Measurements from ENCODE around the gene PRR33.

The PRR33 gene

GRCh38 chr11:1862588-1863351 is 28.9 kb downstream of the PRR33 start:
- no peak for DNase-seq (ENCODE audit: low read depth in 2 of 2)

- DNase-seq (ENCODE audit: low read depth in 2 of 2) = no peak
Measured at GRCh38 chr11:1861435-1862411, 30.0 kb downstream of the PRR33 start.

GRCh38 chr11:1860108-1860507 is 31.6 kb downstream of the PRR33 start:
- DNase-seq (ENCODE audit: low read depth in 2 of 2) = no peak

- DNase-seq (ENCODE audit: low read depth in 2 of 2) = no peak
Measured at GRCh38 chr11:1859004-1859403, 32.7 kb downstream of the PRR33 start.

- DNase-seq (ENCODE audit: low read depth in 2 of 2) = no peak
Measured at GRCh38 chr11:1858576-1858975, 33.1 kb downstream of the PRR33 start.

- DNase-seq (ENCODE audit: low read depth in 2 of 2) = no peak
Measured at GRCh38 chr11:1858154-1858553, 33.5 kb downstream of the PRR33 start.

- no peak for DNase-seq (ENCODE audit: low read depth in 2 of 2)
Measured at GRCh38 chr11:1857064-1857463, 34.6 kb downstream of the PRR33 start.

GRCh38 chr11:1856306-1857005 is 35.2 kb downstream of the PRR33 start:
- DNase-seq (ENCODE audit: low read depth in 2 of 2) = no peak

GRCh38 chr11:1855886-1856265 is 35.8 kb downstream of the PRR33 start:
- DNase-seq (ENCODE audit: low read depth in 2 of 2) = no peak

- no peak for DNase-seq (ENCODE audit: low read depth in 2 of 2)
Measured at GRCh38 chr11:1854949-1855885, 36.5 kb downstream of the PRR33 start.

GRCh38 chr11:1854132-1854948 is 37.4 kb downstream of the PRR33 start:
- DNase-seq (ENCODE audit: low read depth in 2 of 2) = no peak

GRCh38 chr11:1853376-1854131 is 38.1 kb downstream of the PRR33 start:
- no peak for DNase-seq (ENCODE audit: low read depth in 2 of 2)

GRCh38 chr11:1852877-1853276 is 38.8 kb downstream of the PRR33 start, which contains the start of gene LSP1:
Gene LSP1, plus strand, starts transcription at chr11:1853084. Its CDS starts 61 bp downstream, at chr11:1853145.
- DNase-seq (ENCODE audit: low read depth in 2 of 2) = peak; percentile 68 to 73

- no peak for DNase-seq (ENCODE audit: low read depth in 2 of 2)
Measured at GRCh38 chr11:1852271-1852876, 39.3 kb downstream of the PRR33 start.

- DNase-seq (ENCODE audit: low read depth in 2 of 2) = no peak
Measured at GRCh38 chr11:1851468-1852180, 40.1 kb downstream of the PRR33 start.

GRCh38 chr11:1848640-1849430 is 42.9 kb downstream of the PRR33 start:
- DNase-seq (ENCODE audit: low read depth in 2 of 2) = no peak

GRCh38 chr11:1847926-1848639 is 43.6 kb downstream of the PRR33 start:
- no peak for DNase-seq (ENCODE audit: low read depth in 2 of 2)
